Fibroblast of skin of back (primary cell): Measurements from ENCODE around the gene PPARA.
"Not testable (repeated sequence)": the region's sequence is repeated elsewhere in the genome, so short reads cannot be mapped to it uniquely, and the experiment has no call there.

ENCODE experiments used
- DNase-seq: peaks from one replicate; pipeline ENCODE4 v3.0.0-alpha.2; 2013

Gene PPARA

GRCh38 chr22:46247443-46247975 lies 97.2 kb downstream of the PPARA start:
- DNase-seq: no peak

- peak; percentile 89 for DNase-seq
Measured at GRCh38 chr22:46250035-46250782, 99.9 kb downstream of the PPARA start, which contains the start of gene CDPF1. Gene CDPF1 (minus strand): TSS chr22:46250293. CDS start chr22:46248284, 2,009 bp downstream.

- no peak for DNase-seq
Measured at GRCh38 chr22:46250783-46251125, 100.4 kb downstream of the PPARA start.

DNA sequence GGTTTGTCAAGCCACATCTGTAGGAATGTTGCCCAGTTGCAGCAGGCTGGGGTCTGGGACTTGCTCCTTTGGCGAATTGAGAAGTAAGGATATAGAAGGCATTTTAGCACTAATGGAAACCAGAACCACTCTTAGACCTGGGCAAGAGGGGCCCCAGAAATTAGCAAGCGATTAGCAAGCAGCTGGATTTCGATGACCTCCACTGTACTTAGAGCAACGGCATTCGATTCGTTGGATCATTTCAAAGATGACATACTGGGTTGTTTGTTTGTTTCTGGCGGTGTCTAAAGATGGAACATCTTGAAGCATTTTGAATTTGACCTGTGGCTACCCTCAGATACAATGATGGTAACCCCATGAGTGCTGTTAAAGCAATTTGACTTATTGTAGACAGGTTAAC lies 100.9 kb downstream of the PPARA start:
- no peak for DNase-seq

- DNase-seq: no peak
Measured at GRCh38 chr22:46251816-46252380, 101.6 kb downstream of the PPARA start.

DNA sequence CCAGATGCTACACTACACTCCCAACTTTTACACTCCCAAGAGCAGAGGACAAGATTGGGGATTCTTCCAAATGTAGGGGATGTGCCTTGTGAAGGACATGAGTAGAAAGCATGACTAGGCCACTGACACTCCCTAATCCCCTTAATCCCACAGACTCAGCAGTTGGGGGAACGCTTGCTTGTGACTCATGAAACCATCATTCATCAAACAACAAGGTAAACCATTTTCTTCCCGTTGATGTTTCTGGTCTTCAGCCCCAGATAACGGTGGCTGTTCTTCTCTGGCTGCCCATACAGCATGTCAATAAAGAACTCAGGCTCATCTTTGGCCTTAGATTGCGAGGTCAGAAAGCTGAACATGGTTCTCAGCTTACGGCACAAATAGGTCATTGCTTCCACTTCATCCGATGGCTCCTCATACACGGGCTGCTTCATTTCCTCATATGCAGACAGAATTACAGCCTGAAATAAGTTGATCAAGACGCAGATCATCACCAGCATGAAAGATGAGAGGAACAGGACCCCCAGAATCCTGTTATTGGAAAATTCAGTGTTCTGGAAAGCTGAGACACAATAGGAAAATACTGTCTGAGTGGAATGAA lies 106.1 kb downstream of the PPARA start:
- DNase-seq: no peak

DNA sequence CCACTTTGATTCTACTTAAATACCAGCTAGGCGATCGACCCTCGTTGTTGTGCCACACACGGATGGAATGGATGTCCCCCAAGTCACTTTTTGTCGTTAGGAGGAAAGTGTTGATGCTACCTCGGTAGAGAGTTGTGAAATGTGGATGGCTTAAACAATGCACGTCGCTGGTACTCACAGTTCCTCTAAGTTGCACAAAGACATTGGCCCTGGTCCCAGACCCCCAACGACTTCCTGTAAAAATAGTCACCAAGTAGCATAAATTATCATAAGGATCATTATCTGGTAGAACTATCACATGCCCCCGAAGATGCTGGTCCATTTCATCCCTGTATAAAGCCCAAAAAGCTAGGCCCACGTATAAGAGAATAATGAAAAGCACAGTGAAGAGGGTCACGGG lies 109.0 kb downstream of the PPARA start:
- DNase-seq: no peak

DNA sequence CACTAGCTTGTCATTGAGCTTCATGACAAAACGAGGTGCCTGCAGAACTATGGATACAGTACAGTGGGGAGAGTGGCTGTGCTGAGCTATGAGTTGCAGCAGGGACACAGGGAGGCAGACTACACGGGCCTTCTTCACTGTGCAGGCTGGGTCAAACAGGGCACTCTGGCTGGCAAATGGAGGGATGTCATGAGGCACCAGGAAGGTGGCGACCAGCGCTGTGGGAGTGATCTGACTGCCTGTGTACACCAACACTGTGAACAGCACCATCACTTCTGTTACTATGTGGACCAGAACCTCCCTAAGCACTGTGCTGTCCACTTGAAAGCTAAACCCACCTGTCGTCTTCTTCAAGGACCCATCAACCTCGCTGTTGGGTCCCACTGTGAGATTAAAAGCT lies 109.7 kb downstream of the PPARA start:
- DNase-seq: no peak

DNA sequence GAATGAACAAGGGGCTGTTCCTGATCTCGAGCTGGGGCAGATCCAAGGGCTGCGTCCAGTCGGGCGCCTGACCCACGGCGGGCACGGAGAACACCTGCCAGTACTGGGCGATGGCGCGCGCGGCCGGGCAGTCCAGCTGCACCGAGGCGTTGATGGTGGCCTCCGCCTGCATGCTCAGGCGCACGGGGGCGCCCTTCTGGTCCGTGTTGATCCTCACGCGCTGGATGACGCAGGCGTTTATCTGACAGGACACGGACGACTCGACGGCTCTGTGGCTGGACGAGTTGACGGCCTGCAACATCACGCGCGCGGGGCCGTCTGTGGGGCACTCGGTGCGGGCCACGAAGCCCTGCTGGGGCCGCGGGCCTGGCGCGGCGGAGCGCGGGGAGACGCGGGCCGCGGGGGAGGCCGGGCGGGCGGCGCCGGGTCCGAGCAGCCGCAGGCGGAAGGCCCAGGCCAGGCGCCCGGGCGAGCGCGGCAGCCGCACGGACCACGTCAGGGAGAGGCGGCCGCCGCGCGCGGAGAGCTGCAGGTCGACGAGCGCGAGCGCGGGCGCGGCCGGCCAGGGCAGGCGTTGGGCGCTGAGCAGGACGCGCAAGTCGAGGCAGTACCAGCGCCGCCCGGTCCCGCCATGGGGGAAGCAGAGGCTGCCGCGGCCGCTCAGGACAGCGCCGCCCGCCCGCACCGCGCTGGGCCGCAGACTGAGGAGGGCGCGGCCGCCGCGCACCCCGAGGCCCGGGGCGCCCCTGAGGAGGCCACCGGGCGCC lies 112.3 kb downstream of the PPARA start:
- DNase-seq: peak; percentile 59

GRCh38 chr22:46263216-46263590 lies 112.9 kb downstream of the PPARA start, which contains the start of gene PKDREJ:
Gene PKDREJ (minus strand): TSS chr22:46263343. CDS start chr22:46263322, 21 bp downstream.
- DNase-seq: no peak

GRCh38 chr22:46264520-46264919 lies 114.2 kb downstream of the PPARA start:
- DNase-seq: not testable (repeated sequence)

- not testable (repeated sequence) for DNase-seq
Measured at GRCh38 chr22:46265627-46266026, 115.3 kb downstream of the PPARA start.

DNA sequence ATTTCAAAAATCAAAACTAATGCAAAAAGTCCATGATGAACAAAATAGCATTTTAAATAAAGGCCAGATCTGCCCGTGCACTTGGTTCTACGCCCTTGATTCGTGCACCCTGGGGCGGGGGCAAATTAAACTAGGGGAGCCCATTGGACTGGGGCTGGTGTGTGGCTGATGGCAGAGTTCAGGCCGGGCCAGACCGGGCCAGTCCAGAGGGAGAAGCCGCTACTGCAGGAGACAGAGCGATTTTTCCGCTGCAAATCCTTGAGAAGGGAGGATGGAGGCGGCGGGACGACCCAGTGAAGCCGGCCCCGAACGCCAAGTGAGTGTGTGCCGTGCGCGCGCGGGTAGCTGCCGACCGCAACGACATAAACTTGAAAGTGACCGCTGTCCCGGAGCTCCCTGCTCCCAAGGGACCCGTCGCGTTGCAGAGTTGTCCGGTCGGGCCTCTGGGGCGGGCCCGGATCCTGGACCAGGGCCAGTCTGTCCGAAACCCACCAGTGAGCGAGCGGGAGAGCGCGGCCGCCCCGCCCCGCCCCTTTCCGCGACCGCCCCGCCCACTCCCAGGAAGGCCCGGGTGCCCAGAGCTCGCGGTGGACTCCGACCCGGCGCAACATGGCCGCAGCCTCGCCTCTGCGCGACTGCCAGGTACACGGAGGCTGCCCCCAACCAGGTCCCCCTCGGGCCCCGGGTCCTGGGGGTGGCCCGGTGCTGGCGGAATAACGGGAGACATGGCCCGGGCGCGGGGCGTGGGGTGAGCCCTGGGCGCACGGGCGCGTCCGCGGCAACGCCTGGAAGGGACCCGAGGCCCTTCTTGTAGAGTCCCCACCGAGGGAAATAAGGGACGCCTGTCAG lies 117.3 kb downstream of the PPARA start, which contains the start of gene TTC38:
Gene TTC38 (plus strand): TSS at position 578 of the 849 bp plus-strand sequence. CDS start 32 bp downstream, at position 610.
- peak; percentile 80 for DNase-seq

DNA sequence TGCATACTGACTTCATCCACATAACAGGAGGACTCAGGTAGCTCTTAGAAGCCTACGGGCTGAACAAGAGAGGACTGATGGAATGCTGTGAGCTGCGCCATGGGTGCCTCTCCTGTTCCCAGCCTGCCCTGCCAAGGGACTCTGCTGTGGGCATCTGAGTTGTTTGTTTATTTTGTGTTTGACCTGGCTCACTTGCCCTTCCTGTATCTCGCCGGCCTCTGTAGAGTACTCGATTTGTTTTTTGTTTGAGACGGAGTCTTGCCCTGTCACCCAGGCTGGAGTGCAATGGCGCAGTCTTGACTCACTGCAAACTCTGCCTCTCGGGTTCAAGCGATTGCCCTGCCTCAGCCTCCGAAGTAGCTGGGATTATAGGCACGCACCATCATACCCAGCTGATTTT lies 119.2 kb downstream of the PPARA start:
- DNase-seq: no peak

DNA sequence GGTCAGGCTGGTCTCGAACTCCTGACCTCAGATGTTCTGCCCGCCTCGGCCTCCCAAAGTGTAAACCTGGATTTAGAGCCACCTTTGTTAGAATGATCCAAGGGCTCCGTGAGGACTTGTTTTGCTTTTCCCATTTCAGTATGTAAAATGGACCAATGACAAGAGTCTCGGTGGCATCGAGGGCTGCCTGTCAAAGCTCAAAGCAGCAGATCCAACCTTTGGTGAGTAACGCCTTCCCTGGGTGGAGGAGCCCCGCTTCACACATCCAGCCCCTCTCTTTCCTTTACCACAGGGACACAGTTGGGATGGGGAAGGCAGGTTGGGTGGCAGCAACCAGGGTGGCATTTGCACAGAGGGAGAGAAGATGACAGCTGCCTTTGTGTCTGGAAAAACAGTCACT lies 121.9 kb downstream of the PPARA start:
- no peak for DNase-seq

DNA sequence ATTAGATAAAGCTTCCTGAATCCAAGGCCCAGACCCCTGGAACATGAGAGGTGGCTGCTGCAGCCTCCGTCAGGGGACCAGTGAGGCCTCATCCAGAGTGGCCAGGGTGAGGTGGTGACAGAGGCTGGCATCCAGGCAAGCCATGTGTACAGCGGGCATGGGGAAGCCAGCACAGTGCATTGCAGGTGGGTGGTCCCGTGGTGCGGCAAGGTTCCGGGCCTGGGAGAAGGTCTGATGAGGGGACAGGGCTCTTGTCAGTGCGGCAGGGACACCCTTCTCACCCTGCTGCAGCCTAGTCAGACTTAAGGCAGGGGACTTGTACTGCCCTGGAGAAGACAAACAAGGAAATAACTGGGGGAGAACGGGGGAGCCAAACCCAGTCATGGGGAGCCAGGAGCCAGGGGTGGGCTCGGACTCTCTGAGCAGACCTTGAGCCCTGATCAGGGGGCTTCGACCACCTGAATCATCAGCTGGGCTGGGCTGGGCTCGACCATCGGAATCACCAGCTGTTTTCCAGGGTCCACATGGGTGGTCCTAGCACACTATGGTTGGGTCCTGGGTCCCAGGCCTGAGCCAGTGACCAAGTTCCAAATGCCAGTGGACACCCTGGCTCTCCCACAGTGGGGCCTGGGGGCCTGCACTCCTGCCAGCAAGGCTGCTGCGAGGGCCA lies 122.6 kb downstream of the PPARA start:
- DNase-seq: no peak

GRCh38 chr22:46273432-46274148 lies 123.3 kb downstream of the PPARA start:
- DNase-seq: no peak

DNA sequence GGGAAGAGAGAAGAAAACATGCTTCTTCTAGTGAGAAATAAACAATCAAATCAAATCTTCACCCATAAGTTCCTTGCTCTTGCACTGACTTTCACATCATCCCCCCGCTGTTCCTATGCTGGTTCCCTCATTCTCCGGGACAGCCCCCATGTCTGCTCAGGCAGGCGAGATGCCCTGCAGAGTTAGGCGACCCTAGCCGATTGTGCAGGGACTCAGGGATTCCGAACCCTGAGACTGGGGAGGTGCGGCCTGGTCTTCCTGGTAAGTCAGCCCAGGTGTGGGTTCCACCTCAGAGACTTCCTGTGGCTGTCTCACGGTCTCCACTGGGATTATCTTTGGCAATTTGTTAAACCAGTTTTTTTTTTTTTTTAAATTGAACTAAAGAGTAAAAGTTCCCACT lies 124.1 kb downstream of the PPARA start:
- no peak for DNase-seq

DNA sequence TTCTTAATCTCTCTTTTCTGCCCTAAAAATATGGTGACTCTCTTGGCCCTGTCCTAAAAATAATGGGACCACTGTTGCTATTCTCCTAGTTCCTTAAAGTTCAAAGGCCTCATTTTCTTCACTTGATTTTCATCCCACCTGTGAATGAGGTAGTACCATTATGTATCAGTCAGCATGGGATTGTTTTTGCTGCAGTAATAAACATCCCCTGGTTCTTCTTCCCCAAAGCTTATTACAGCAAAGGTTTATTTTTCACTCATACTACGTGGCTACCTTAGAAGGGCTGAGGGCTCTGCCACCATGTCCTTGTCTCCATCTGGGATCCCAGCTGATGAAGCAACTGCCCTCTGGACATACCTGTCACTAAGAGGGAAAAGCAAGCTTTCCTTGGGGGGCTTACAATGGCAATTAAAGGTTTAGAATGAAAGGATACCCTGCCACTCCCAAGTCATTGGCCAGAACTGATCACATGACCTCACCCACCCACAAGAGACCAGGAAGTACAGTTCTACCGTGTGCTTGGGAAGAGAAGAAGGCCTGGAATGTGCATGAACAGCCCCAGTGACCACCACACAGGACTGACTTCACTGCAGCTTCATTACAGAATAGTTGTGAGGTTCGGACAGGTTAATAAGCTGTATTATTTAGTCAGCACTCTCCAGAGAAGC lies 125.3 kb downstream of the PPARA start:
- no peak for DNase-seq

DNA sequence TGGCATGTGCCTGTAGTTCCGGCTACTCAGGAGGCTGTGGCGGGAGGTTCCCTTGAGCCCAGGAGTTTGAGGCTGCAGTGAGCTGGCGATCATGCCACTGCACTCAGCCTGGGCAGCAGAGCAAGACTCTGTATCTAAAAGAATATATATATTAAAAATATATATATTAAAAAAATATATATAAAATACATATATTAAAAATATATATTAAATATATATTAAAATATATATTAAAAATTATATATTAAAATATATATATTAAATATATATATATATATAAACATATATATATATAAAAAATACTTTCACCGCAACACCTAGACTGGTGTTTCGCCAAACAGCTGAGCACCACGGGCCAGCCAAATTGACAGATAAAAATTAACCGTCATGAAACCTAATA lies 126.2 kb downstream of the PPARA start:
- DNase-seq: no peak
